ENCODE measurements around the gene TFDP1. TPM values are rescaled to one million over a fixed set of nuclear protein-coding genes. Genes with fewer than 3 reads are reported as not detected.

The TFDP1 gene
- total and polyA plus RNA-seq, 2 of the 4 experiments (the other 2 are of a cell fraction) = 59.3 to 97.0 TPM

GRCh38 chr13:113633485-113633873 lies 48.9 kb downstream of the TFDP1 start:
- no peak overlapping the region for H3K27ac ChIP-seq (ENCODE audit: insufficient read depth, low read length)
- in situ Hi-C loops (cut with MboI; ENCODE audit: low sequenced_read_pairs) = no loop called here
- H3K14ac ChIP-seq (replicated peaks; ENCODE audit: low read depth, low read length) = no peak overlapping the region
- dilution Hi-C loops (cut with HindIII; ENCODE audit: low sequenced_read_pairs, unreplicated experiment) = no loop called here
- H3K4me1 ChIP-seq (ENCODE audit: control insufficient read depth, insufficient read depth, low read length) = no peaks in the 10 kb centered on the region
- DNase-seq (no peak), ATAC-seq (ENCODE audit: low read depth) (no peak)
- no peak overlapping the region for H4K8ac ChIP-seq (ENCODE audit: low read depth in 2 of 2, low read length in 2 of 2)
- H3K56ac ChIP-seq (ENCODE audit: extremely low read depth, insufficient read depth, low read length) = no peak overlapping the region
- no peak for TF ChIP-seq SMC3 (IDR thresholded peaks at IDR 0.05; ENCODE audit: low read depth, low read length)
- no peak for TF ChIP-seq MXI1 (IDR thresholded peaks at IDR 0.05; ENCODE audit: borderline replicate concordance, low read depth, low read length)
- no peak for TF ChIP-seq NFE2L2 (IDR thresholded peaks at IDR 0.05; ENCODE audit: low read depth, low read length)
- no peak for TF ChIP-seq FOS (IDR thresholded peaks at IDR 0.05; ENCODE audit: low read depth, low read length)
- no peak for TF ChIP-seq CHD1 (IDR thresholded peaks at IDR 0.05; ENCODE audit: low read depth, low read length)
- TF ChIP-seq RCOR1 (IDR thresholded peaks at IDR 0.05; ENCODE audit: insufficient replicate concordance, low read length) = no peak
- TF ChIP-seq POLR2A (IDR thresholded peaks at IDR 0.05; ENCODE audit: low read depth, low read length) = no peak
- no peak for TF ChIP-seq MAFK (IDR thresholded peaks at IDR 0.05; ENCODE audit: low read depth, low read length)
- no peak for TF ChIP-seq RFX5 (IDR thresholded peaks at IDR 0.05; ENCODE audit: low read depth, low read length)
- TF ChIP-seq BHLHE40 (IDR thresholded peaks at IDR 0.05; ENCODE audit: low read depth, low read length) = no peak
- no peak for TF ChIP-seq CTCF (conservative IDR thresholded peaks at IDR 0.05; ENCODE audit: low read depth, low read length)
- TF ChIP-seq ELK1 (IDR thresholded peaks at IDR 0.05; ENCODE audit: borderline replicate concordance, low read depth, low read length) = no peak
- H2AK9ac ChIP-seq (replicated peaks; ENCODE audit: low read depth, low read length, poor library complexity) = no peak overlapping the region
- H3K79me1 ChIP-seq (ENCODE audit: low read depth in 1 of 2, low read length in 2 of 2) = peaks cover 23 to 67% of the 10 kb centered on the region in 2 experiments
- H4K5ac ChIP-seq (ENCODE audit: low read depth, low read length) = no peak overlapping the region
- H4K20me1 ChIP-seq (ENCODE audit: insufficient read depth, low read length) = peaks cover 12% of the 10 kb centered on the region; the same call in 1 of the 2 replicates
- H3K36me3 ChIP-seq (ENCODE audit: control insufficient read depth, insufficient read depth, low read length) = peaks cover 68% of the 10 kb centered on the region
- H4K91ac ChIP-seq (ENCODE audit: insufficient read depth, low read depth, low read length) = no peak overlapping the region
- no peaks in the 10 kb centered on the region for H3K27me3 ChIP-seq (ENCODE audit: control insufficient read depth, insufficient read depth, low read length)
- H2BK15ac ChIP-seq (ENCODE audit: low read depth, low read length) = no peak overlapping the region
- no peak overlapping the region for H3K4ac ChIP-seq (ENCODE audit: low read depth, low read length)
- no peak overlapping the region for H3K9ac ChIP-seq (ENCODE audit: low read depth, low read length)
- H3K23ac ChIP-seq (ENCODE audit: low read depth, low read length) = no peak overlapping the region
- H2BK20ac ChIP-seq (ENCODE audit: low read depth, low read length) = no peak overlapping the region
- no peak overlapping the region for H2AK5ac ChIP-seq (ENCODE audit: low read depth, low read length)
- no peak overlapping the region for H2AFZ ChIP-seq (replicated peaks; ENCODE audit: low read length, poor library complexity)
- H3K4me2 ChIP-seq (ENCODE audit: low read depth, low read length) = no peak overlapping the region
- no peak overlapping the region for H3K4me3 ChIP-seq (ENCODE audit: insufficient read depth, low read depth, low read length)
- H3K9me3 ChIP-seq (ENCODE audit: control insufficient read depth, insufficient read depth, low read length) = no peaks in the 10 kb centered on the region
- CTCF ChIA-PET = no interaction called here
- POLR2A ChIA-PET (ENCODE audit: unreplicated experiment) = no interaction called here
- no peak overlapping the region for H2BK5ac ChIP-seq (ENCODE audit: low read depth, low read length, poor library complexity, severe bottlenecking)
- 100% methylated on average over 5 of the region's 18 CpGs; no CpG with 5 or more reads in 1 of the 2 experiments for WGBS, 2 experiments (ENCODE audit: extremely low coverage in 2 of 2, insufficient read length in 1 of 2)
- peaks cover 18% of the 10 kb centered on the region for H3K9me1 ChIP-seq (ENCODE audit: insufficient read depth, low read length)
- no TSS peak for BruUV-seq (replicated peaks)
- intact Hi-C loops (cut with micrococcal nuclease) = no loop called here
- no peak overlapping the region for H2BK120ac ChIP-seq (ENCODE audit: low read depth, low read length)
- no peak overlapping the region for H3K18ac ChIP-seq (ENCODE audit: low read depth, low read length)
